GM18907 (cell line): ENCODE measurements around the gene FYB2.

Experiments
- ATAC-seq: cut with Tn5 transposase; IDR thresholded peaks from one replicate; pipeline ENCODE4 v1.9.1; 2021; ENCODE audit warnings: mild to moderate bottlenecking, moderate library complexity; ENCODE audit not compliant: unreplicated experiment

Gene FYB2

DNA sequence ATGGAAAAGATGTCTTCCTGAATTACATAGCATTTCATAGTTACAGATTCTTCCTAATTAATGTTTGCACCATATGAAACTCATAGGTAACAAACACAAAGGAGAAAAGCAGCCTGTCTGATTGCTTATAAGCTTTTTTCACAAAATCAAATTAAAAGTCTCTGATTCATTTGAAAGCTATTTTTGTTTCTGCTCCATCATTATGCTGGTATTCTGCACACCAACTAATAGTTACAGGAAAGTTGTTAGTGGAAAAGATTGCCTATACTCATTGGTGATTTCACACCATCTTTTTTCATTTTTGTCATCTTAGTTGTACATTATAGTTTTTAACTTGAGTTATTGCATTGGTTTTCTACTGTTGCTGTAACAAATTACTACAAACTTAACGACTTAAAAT is 104.0 kb downstream of the FYB2 start:
- ATAC-seq, result no peak

DNA sequence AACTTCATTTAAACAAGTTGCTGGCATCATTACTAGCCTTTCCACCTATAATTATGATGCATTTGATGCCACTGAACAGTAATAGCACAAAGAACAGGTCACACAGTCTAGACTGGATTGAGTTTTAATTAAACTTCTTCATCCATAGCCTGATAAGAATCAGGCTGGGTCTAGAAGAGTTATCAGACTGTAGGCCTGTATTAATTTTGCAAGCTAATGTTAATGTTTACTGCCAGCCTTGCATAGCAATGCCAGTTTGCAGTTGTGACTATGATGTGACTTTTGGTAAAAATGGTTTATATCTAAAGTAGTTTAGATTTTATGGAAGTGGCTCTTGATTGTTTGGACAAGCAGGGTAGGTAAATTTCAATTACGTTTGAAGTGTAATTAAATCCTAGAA is 106.1 kb downstream of the FYB2 start:
- ATAC-seq, result no peak

DNA sequence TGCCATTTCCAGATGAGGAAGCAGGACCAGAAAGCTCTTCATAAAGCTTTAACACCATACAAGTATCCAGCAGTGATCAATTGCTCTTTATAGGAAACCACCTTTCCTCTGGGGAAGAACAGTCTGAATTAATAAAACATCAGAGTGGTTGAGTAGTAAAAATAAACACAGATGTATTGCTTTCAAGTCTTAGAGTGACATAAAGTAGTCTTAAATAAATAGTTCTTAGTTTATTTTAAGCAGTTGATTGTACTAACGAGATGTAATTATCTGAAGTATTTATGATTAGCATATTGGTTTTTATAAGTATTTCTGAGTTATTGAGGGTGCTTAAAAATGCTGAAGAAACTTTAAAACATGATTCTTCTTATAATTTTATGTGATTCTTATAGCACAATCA is 107.1 kb downstream of the FYB2 start:
- ATAC-seq, result no peak

GRCh38 chr1:56710646-56711045 is 108.6 kb downstream of the FYB2 start:
- ATAC-seq, result no peak

- ATAC-seq, result no peak
Measured at GRCh38 chr1:56709995-56710394, 109.2 kb downstream of the FYB2 start.

- ATAC-seq, result peak; percentile 73
Measured at GRCh38 chr1:56709269-56709880, 109.8 kb downstream of the FYB2 start.

DNA sequence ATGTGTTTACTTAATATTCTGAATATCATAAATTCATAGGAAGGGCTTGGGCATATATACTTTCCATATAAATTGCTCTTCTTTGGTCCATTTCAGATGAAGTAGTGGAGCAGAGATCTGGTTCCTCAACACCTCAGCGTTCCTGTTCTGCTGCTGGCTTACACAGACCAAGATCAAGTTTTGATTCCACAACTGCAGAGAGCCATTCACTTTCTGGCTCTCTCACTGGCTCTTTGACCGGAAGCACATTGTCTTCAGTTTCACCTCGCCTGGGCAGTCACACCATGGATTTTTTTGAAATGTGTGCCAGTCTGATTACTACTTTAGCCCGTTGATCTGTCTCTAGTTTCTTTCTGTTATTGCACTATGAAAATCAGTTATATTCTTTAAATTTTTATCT is 111.8 kb downstream of the FYB2 start:
- ATAC-seq, result no peak

DNA sequence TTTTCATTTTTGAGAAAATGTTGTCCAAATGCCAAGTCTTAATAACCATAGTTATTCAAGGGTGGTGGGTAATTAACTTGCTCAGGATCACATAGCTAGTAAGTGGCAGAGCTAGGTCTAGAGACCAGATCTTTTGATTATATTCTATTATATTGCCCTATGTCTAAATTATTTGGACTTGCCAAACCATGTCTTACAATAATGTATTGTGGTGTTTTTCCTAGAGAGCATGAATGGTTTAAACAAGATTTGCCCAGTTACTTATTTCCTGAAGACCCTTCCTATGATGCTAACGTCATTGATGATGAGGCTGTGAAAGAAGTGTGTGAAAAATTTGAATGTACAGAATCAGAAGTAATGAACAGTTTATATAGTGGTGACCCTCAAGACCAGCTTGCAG is 115.5 kb downstream of the FYB2 start:
- ATAC-seq, result no peak

DNA sequence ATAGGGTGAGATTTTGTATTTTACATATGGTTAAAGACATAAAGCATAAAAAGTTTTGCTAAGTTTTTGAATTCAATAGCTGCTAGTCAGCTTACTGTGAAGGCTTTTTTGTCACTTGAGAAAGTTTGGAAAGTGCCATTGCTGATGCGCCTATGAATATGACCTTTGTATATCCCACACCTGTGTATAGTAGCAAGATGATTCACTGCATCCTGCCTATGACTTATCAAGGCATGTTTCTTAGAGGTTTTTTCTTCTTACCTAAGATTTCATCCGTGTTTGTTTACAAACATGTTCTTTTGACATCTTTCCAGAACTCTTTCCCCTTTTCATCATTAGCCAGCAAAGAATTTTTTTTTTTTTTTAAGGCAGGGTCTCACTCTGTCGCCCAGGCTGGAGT is 122.5 kb downstream of the FYB2 start:
- no peak for ATAC-seq

DNA sequence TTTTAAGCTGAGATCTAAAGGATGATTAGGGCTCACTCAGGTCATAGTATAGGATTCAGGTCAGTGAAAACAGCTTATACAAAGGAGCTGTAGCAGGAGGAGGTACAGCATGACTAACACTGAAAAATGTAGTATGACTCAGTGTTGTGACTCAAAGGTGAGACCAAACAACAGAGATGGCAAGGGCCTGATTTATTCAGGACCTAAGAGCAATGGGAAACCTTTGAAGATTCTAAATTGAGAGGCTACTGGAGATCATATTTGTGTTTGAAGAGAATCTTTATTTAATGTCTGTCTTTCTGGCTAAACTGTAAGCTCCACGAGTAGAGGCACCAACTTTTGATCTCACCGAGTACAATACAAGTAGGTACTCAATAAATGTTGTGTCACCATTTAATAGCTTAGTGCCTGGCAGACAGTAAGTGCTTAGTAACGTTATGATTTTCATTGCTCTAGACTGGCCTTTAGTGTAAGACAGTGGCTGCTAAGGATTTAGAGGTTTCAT is 130.6 kb downstream of the FYB2 start:
- peak; percentile 76 for ATAC-seq

DNA sequence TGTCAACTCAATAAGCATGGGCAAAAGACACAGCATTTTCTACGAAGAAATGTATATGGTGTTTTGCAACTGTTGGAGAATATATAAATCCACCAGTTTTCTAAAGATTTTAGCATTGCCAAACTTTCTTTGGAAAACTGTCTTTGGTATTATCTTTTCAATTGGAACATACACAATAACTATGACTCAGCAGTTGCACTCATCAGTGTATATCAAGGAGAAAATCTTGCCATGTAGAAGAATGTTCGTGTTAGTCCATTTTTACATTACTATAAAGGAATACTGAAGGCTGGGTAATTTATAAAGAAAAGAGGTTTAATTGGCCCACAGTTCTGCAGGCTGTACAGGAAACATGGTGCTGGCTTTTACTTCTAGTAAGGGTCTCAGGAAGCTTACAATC is 133.0 kb downstream of the FYB2 start:
- no peak for ATAC-seq

DNA sequence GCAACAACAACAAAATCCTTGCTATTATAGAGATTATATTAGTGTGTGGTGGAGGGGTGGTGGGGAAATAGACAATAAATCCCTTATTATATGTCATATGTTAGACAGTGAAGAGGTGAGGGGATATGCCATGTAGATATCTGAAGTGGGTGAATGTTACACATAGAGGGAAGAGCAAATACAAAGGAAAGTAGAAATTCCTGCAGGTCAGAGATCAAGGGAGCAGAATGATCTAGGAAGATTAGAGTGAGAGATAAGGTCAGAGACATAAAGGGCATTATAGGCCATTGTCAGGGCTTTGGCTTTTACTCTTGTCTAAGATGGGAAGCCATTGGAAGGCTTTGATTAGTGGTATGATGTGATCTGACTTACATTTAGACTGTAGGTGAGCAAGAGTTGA is 135.6 kb downstream of the FYB2 start:
- ATAC-seq, result no peak

- ATAC-seq, result no peak
Measured at GRCh38 chr1:56676571-56677035, 142.6 kb downstream of the FYB2 start.

DNA sequence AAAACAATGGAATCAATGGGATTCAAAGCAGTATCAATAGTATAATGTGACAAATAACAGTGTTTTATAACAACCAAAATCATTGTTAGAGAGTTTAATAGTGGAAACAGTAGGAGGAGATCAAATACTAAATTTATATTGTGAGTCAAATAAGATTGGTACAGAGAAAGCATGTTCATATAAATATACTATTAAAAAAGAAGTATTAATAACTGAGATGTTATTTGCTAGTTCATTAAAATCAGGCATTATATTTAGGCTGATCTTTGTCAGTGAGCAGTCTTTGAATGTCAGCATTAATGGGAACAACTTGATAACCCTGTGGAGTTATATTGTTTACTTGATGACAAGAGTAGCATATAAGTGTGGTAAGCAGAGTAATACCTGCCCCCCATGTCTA is 143.4 kb downstream of the FYB2 start:
- no peak for ATAC-seq

DNA sequence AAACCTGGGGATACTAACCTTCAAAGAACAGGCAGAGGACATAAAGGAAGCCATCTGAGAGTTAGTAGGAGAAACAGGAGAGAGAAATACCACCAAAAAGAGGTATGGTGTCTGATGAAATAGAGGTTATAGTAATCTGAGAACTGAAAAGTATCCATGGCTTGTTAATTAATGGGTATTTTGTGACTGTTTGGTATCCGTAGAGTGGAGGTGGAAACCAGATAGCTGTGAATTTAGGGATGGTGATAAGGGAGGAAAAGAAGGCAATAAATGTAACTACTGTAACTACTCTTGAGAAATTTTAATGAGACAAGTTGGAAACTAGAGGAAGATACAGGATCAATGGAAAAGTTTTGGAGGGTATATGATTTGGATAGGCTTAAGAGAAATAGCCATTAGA is 146.6 kb downstream of the FYB2 start:
- no peak for ATAC-seq

- no peak for ATAC-seq
Measured at GRCh38 chr1:56671542-56671941, 147.7 kb downstream of the FYB2 start.

- no peak for ATAC-seq
Measured at GRCh38 chr1:56671085-56671484, 148.1 kb downstream of the FYB2 start.

GRCh38 chr1:56670350-56670749 is 148.9 kb downstream of the FYB2 start:
- no peak for ATAC-seq
